Progenitor cell of endocrine pancreas (in vitro differentiated cells): Measurements from ENCODE around the gene NCAPD3. TPM values are rescaled to one million over a fixed set of nuclear protein-coding genes. Genes with fewer than 3 reads are reported as not detected.

ENCODE experiments used
- DNase-seq: peaks from one replicate; pipeline ENCODE4 v3.0.0; 2021; ENCODE audit warnings: low spot score; ENCODE audit not compliant: unreplicated experiment
- H3K27ac Mint-ChIP-seq: 2 replicates; pipeline ENCODE4 v1.8.0; 2021; ENCODE audit warnings: mild to moderate bottlenecking, moderate library complexity, mixed read lengths
- H3K27me3 Mint-ChIP-seq: 2 replicates; pipeline ENCODE4 v1.8.0; 2021; ENCODE audit warnings: mixed read lengths
- H3K36me3 Mint-ChIP-seq: 2 replicates; pipeline ENCODE4 v1.8.0; 2022; ENCODE audit warnings: mixed read lengths; ENCODE audit not compliant: insufficient read depth
- H3K4me1 Mint-ChIP-seq: 2 replicates; pipeline ENCODE4 v1.8.0; 2021; ENCODE audit warnings: low read depth, mixed read lengths
- H3K4me3 Mint-ChIP-seq: 2 replicates; pipeline ENCODE4 v1.8.0; 2021; ENCODE audit warnings: low read depth, mild to moderate bottlenecking, moderate library complexity, mixed read lengths
- H3K9me3 Mint-ChIP-seq: 2 replicates; pipeline ENCODE4 v1.8.0; 2021; ENCODE audit warnings: low read depth, mixed read lengths
- total RNA-seq: library from RNA; stranded (reverse); gene quantifications from 2 replicates; pipeline ENCODE4 v1.2.1, GENCODE V29; 2021
- TF ChIP-seq, protein P1 (sequence below): fragments of 200-600 bp; sonication (generic); IDR thresholded peaks from one replicate; pipeline ENCODE4 v1.5.0; 2021; ENCODE audit warnings: antibody characterized with exemption, mild to moderate bottlenecking; ENCODE audit not compliant: unreplicated experiment

NCAPD3 gene
- total RNA-seq, 1 donor from 2014 or later = 30.0 TPM

GRCh38 chr11:134158023-134158422 lies 65.7 kb downstream of the NCAPD3 start:
- no peaks in the 10 kb centered on the region for H3K27me3 Mint-ChIP-seq
- H3K36me3 Mint-ChIP-seq = peaks cover 36% of the 10 kb centered on the region
- no peaks in the 10 kb centered on the region for H3K4me1 Mint-ChIP-seq
- peaks cover 8% of the 10 kb centered on the region for H3K9me3 Mint-ChIP-seq
- TF ChIP-seq, protein P1, sequence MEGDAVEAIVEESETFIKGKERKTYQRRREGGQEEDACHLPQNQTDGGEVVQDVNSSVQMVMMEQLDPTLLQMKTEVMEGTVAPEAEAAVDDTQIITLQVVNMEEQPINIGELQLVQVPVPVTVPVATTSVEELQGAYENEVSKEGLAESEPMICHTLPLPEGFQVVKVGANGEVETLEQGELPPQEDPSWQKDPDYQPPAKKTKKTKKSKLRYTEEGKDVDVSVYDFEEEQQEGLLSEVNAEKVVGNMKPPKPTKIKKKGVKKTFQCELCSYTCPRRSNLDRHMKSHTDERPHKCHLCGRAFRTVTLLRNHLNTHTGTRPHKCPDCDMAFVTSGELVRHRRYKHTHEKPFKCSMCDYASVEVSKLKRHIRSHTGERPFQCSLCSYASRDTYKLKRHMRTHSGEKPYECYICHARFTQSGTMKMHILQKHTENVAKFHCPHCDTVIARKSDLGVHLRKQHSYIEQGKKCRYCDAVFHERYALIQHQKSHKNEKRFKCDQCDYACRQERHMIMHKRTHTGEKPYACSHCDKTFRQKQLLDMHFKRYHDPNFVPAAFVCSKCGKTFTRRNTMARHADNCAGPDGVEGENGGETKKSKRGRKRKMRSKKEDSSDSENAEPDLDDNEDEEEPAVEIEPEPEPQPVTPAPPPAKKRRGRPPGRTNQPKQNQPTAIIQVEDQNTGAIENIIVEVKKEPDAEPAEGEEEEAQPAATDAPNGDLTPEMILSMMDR = no peak
- no peak for DNase-seq
- no peak overlapping the region for H3K27ac Mint-ChIP-seq
- H3K4me3 Mint-ChIP-seq = no peak overlapping the region

DNA sequence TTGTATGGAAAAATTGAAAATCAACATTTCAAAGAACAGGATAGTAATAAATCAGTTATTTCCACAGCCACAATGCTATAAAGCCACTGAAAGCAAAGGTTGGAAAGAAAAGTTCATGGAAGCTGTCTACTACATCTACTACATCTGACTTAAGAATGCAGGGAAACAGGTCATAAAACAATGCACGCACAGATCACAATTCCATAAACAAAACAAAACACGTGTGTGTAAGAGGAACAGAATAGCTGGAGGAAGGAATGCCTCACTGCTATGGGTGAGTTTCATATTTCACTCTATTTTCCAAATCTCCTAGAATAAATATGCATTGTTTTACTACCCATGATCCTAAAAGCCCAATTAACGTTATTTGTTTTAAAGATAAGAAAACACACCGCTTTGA lies 66.3 kb downstream of the NCAPD3 start:
- Mint-ChIP-seq H3K27me3 (no peaks in the 10 kb centered on the region), H3K27ac (no peak overlapping the region), H3K4me1 (no peaks in the 10 kb centered on the region), H3K4me3 (no peak overlapping the region), H3K9me3 (peaks cover 2% of the 10 kb centered on the region), H3K36me3 (peaks cover 31% of the 10 kb centered on the region)
- TF ChIP-seq, protein P1 = no peak
- DNase-seq = no peak

DNA sequence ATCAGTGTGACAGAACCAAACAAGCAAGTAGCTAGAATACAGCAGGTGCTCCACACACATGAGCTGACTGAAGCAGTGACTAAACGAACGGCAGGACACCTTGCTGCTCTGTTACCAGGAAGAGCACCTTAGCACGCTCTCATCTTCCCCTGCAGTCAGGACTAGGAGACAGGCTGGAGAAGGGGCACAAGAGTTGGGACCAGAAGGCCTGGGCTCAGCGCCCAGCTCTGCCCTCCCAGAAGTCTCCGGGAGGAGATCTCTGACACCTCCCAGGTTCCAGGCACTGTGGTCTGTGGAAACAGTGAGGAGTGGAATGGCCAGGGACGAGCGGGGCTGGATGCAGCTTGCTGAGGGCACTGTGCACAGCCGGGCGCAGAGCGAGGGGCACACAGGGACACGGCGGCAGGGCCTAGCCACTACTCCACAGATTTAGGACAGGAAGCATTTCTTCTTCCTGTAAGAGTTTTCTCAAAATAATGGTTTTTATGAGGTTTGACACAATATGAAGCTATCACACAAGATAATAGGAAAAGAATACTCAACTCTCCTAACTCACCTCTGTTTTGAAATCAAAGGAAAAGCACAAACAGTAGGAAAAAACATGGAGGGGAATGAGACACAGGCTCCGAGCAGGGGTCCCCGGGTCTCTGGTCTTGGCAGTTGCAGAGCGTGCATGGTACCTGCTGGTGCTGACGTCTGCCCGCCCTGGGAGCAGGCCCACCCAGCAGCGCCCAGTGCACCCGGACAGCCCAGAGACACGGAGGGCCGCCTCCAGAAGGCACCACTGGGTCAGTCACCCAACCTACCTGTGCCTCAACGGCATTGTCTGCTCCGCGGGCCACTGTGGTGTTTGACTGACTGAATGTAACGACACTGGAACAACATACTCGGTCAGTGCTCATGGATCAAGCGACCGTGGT lies 67.6 kb downstream of the NCAPD3 start:
- Mint-ChIP-seq H3K4me1 (no peaks in the 10 kb centered on the region), H3K27ac (no peak overlapping the region), H3K27me3 (no peaks in the 10 kb centered on the region), H3K9me3 (no peaks in the 10 kb centered on the region), H3K36me3 (peaks cover 25% of the 10 kb centered on the region), H3K4me3 (no peak overlapping the region)
- no peak for DNase-seq
- TF ChIP-seq, protein P1 = no peak

DNA sequence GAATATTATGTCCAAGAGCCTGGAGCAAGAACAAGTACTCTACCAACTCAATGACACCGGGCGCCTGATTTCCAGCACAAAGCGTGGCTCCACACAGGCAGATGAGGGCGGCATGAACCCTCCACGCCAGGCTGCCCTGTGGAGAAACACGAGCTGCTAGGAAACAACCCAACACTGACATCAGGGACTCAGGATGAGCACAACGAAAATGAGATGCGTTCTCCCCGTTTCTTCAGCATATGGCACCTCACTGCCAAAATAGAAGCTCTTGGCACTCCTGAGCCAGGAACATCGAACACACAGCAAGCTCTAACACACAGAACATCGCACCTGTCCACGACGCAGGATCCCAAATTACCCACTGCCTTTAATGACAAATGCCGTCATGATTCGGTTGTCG lies 68.3 kb downstream of the NCAPD3 start:
- TF ChIP-seq, protein P1 = no peak
- Mint-ChIP-seq H3K27me3 (no peaks in the 10 kb centered on the region), H3K9me3 (no peaks in the 10 kb centered on the region), H3K4me3 (no peak overlapping the region), H3K36me3 (peaks cover 22% of the 10 kb centered on the region), H3K4me1 (no peaks in the 10 kb centered on the region), H3K27ac (no peak overlapping the region)
- no peak for DNase-seq

DNA sequence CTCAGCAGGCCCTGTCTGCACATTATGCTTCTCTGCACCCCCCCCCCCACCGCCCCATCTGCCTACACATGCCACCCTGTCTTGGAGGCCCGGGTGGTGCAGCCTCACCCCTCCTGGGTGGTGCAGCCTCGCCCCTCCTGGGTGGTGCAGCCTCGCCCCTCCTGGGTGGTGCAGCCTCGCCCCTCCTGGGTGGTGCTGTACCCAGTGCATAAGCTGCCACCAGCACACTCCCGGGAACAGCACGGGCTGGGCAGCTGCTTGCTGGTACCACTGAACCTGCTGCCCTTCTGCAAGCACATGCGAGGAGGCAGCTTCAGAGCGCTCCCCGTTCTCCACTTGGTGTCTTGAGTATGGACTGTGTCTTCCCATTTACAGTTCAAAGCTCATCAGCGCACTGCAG lies 69.3 kb downstream of the NCAPD3 start:
- H3K27me3 Mint-ChIP-seq = no peaks in the 10 kb centered on the region
- TF ChIP-seq, protein P1 = no peak
- H3K27ac Mint-ChIP-seq = no peak overlapping the region
- DNase-seq = no peak
- H3K36me3 Mint-ChIP-seq = peaks cover 16% of the 10 kb centered on the region
- no peaks in the 10 kb centered on the region for H3K4me1 Mint-ChIP-seq
- H3K4me3 Mint-ChIP-seq = no peak overlapping the region
- no peaks in the 10 kb centered on the region for H3K9me3 Mint-ChIP-seq
